ENCODE results near the gene HOMER2.

The HOMER2 gene

DNA sequence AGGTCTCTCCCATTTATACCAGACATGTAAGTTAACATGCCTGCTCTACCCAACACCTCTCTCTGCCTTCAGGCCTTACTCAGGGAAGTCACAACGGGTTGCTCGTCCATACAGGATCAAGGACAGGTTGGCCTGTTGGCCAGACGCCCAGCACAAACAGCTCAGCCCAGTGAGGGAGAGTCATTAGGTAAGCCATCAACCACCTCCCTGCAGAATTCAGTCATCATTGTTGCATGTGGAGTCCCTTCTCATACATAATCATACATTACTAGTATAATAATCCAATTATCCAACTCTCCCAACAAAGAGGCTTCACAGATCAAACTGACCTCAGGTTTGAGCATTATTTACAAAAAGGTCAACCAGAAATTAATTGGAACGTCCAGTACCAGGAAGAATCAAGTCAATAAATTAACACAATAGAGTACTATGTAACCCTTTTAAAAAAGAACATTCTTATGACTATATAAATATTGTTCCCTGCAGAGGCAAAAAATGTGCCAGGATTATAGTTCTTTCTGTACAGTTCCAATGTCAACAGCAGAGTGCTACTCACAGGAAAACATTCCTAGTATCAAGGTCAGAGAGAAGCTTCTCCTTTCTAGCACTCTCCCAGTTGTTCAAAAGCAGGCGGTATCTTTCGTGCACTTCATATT is 33.2 kb downstream of the HOMER2 start:
- DNase-seq (ENCODE audit: insufficient read length, low spot score) = no peak
- TF ChIP-seq, protein P1, sequence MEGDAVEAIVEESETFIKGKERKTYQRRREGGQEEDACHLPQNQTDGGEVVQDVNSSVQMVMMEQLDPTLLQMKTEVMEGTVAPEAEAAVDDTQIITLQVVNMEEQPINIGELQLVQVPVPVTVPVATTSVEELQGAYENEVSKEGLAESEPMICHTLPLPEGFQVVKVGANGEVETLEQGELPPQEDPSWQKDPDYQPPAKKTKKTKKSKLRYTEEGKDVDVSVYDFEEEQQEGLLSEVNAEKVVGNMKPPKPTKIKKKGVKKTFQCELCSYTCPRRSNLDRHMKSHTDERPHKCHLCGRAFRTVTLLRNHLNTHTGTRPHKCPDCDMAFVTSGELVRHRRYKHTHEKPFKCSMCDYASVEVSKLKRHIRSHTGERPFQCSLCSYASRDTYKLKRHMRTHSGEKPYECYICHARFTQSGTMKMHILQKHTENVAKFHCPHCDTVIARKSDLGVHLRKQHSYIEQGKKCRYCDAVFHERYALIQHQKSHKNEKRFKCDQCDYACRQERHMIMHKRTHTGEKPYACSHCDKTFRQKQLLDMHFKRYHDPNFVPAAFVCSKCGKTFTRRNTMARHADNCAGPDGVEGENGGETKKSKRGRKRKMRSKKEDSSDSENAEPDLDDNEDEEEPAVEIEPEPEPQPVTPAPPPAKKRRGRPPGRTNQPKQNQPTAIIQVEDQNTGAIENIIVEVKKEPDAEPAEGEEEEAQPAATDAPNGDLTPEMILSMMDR (IDR thresholded peaks at IDR 0.05; ENCODE audit: insufficient read depth, missing control alignments) = no peak

DNA sequence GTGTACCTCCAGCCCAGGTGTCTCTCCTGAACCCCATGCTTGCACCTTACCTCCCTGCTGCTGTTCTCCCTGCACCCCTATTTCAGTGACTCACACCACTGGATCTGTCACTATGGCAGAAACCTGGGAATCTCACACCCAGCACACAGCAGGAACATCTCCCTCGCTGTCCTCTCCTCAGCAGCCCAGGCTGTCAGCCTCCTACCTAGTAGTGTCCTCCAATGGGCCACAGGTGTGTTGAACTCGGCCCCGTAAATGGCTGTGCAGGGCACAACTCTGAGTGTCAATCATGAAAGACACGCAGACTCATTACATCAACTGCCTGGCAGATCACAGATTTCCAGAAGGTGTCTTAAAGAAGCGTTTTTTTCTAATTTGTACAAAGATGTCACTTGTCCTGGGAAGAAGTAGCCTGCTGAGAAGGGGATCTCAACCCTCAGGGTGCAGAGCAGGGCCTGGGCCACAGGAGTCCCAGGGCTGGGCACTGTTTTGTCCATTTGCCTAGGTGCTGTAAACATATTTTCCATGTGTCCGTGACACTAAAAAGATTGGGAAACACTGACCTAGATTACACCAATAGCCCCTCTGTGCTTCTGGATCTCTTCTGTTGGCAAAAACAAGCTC is 33.8 kb downstream of the HOMER2 start:
- DNase-seq (ENCODE audit: insufficient read length, low spot score) = no peak
- FAIRE-seq = no peak
- TF ChIP-seq, protein P1 (IDR thresholded peaks at IDR 0.05; ENCODE audit: insufficient read depth, missing control alignments) = no peak

More for the DNA sequence above, 33.2 kb downstream of the HOMER2 start:
- FAIRE-seq = no peak

DNA sequence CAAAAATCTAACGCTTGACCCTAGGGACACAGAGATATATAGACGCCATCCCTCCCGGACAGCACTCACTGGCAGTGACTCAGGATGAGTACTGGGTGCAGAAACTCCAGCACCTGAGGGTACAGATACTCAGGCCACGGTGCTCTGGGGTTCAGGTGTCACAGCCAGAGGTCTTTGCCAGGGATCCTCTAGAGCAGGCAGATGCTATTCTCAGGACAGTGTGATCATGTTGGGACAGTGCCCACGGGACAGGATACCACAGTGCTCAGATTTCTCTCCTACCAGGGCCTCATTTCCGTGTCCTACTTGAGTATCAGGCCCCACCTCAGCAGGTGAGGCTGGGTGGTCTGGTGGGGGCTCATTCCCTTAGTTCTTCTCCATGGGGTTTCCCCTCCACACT is 34.4 kb downstream of the HOMER2 start:
- DNase-seq (ENCODE audit: insufficient read length, low spot score) = no peak
- no peak for FAIRE-seq
- TF ChIP-seq, protein P1 (IDR thresholded peaks at IDR 0.05; ENCODE audit: insufficient read depth, missing control alignments) = no peak

DNA sequence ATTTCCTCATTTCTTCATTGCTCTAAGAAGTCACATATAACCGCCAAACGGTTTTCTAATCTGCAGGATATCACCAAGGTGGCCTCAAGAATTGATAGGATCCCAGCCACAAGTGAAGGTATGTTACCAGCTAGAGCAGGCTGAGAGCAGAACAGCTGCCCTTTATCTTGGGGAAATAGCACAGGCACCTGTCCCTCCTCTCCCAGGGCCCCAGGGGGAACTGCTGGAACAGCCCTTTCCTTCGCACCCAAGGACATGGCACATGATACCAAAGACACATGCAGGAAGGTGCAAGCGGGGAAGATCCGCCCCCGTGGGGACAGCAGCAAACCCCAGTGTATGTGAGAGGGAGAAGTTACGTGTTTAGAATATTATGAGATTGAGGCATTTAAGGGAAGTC is 35.3 kb downstream of the HOMER2 start:
- FAIRE-seq (no peak), DNase-seq (ENCODE audit: insufficient read length, low spot score) (no peak)
- TF ChIP-seq, protein P1 (IDR thresholded peaks at IDR 0.05; ENCODE audit: insufficient read depth, missing control alignments) = no peak

DNA sequence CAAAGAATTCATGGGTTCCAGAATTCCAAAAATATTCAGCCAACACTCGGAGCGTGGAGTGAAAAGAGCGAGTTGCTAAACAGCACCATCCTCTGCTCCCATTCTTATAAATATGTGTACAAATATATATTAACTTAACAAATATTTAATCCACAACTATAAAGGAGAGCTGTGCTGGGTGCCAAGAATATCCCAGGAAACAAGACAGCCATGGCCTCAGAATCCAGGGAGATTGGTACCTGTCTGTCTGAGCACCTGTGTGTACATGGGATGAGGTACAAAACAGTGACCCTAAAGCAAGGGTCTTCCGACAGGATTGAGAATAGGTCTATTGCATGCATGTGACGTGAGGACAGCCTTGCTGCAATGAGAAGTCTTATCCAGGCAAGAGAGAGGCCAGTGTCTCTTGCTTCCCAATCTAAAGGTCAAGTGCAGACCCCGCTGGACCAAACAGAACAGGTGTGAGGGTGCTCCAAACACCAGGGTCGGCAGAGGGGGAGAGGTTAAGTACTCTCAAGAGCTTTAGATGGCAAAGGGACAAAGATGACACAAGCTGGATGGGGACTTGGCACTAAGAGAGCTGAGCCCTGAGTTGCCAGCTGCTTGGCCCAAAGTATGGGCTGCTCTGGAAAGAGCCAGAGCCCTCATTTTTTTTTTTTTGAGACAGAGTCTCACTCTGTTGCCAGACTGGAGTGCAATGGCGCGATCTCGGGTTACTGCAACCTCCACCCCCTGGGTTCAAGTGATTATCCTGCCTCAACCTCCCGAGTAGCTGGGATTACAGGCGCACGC is 36.2 kb downstream of the HOMER2 start:
- TF ChIP-seq, protein P1 (IDR thresholded peaks at IDR 0.05; ENCODE audit: insufficient read depth, missing control alignments) = no peak
- DNase-seq (ENCODE audit: insufficient read length, low spot score) (no peak), FAIRE-seq (no peak)

DNA sequence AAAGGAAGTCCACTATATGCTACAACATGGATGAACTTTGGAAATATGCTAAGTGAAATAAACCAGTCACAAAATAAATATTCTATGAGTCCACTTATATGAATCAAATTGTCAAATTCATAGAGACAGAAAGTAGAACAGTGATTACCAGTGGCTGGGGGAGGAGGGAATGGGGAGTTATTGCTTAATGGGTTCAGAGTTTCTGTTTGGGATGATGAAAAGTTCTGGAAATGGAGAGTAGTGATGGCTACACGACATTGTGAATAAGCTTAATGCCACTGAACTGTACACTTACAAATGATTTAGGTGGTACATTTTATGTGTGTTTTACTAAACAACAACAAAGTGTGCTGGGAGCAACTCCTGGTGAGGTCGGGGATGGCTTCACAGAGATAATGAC is 38.1 kb downstream of the HOMER2 start:
- FAIRE-seq = no peak
- DNase-seq (ENCODE audit: insufficient read length, low spot score) = no peak
- TF ChIP-seq, protein P1 (IDR thresholded peaks at IDR 0.05; ENCODE audit: insufficient read depth, missing control alignments) = no peak

Measured in D721Med (cell line).